C4-2B (cell line): Measurements from ENCODE around the gene CAMTA1.

Experiments used
- ZFX ChIP-seq: fragments of 450-650 bp; IDR thresholded peaks from 2 replicates; pipeline ENCODE4 v1.6.1; 2017
- TF ChIP-seq, protein P1 (sequence below): fragments of 450-650 bp; conservative IDR thresholded peaks from 2 replicates; pipeline ENCODE4 v1.5.1; 2017; ENCODE audit warnings: mild to moderate bottlenecking

DNA sequence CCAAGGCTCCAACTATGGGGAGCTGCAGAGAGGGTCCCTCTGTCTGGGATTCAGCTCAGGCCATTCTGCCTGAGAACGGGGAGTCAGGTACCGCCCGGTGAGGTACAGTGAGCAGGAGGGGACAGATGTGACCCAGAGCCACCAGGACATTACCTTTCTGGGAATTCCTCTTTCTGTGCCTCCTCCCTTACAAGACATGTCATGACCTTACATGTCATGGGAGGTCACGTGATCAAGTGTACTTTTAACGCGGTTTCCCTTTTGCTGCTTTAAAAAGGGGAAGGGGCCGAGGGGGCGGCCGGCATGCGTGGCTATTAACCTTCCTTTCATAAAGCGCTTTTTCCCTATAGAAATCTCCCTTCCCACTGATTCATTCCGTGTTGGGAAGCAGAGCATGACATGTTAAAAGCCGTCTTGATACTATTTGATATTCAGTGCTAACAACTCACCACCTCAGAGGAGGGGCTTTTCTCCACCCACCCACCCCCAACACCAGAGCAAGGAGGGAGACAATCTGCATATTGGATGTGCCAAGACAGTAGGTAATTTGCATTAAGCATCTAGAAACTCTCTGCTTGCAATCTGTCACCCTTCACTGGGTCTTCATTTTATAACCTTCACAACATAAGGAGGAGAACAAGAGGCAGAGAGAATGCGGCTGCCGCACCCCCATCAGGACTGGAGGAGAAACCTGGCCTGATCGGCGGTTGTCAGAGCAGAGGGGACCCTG, 872.2 kb downstream of the CAMTA1 start:
- TF ChIP-seq, protein P1, sequence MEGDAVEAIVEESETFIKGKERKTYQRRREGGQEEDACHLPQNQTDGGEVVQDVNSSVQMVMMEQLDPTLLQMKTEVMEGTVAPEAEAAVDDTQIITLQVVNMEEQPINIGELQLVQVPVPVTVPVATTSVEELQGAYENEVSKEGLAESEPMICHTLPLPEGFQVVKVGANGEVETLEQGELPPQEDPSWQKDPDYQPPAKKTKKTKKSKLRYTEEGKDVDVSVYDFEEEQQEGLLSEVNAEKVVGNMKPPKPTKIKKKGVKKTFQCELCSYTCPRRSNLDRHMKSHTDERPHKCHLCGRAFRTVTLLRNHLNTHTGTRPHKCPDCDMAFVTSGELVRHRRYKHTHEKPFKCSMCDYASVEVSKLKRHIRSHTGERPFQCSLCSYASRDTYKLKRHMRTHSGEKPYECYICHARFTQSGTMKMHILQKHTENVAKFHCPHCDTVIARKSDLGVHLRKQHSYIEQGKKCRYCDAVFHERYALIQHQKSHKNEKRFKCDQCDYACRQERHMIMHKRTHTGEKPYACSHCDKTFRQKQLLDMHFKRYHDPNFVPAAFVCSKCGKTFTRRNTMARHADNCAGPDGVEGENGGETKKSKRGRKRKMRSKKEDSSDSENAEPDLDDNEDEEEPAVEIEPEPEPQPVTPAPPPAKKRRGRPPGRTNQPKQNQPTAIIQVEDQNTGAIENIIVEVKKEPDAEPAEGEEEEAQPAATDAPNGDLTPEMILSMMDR = no peak
- TF ChIP-seq ZFX = no peak
